ENCODE data around the gene ACAD9. TPM values are rescaled to one million over a fixed set of nuclear protein-coding genes. Genes with fewer than 3 reads are reported as not detected.
"Not testable (repeated sequence)": the region's sequence is repeated elsewhere in the genome, so short reads cannot be mapped to it uniquely, and the experiment has no call there.

The ACAD9 gene
- total and polyA plus RNA-seq, 9 of the 15 experiments (the other 6 are each of a cell fraction or from before 2014, with no cell fraction given): 10.2 to 32.6 (median 22.8) TPM

- H3K27me3 ChIP-seq (ENCODE audit: control insufficient read depth in 2 of 2, insufficient read depth in 2 of 2, low read length in 2 of 2); H3K9ac ChIP-seq (ENCODE audit: insufficient read depth in 1 of 2, low read depth in 2 of 2, low read length in 2 of 2); FAIRE-seq; H3K79me2 ChIP-seq (ENCODE audit: control insufficient read depth, insufficient read depth, low read length); H3K9me3 ChIP-seq (replicated peaks; ENCODE audit: control insufficient read depth, insufficient read depth, low read depth, low read length); H4K20me1 ChIP-seq (replicated peaks; ENCODE audit: control insufficient read depth, insufficient read depth, low read length); CTCF ChIA-PET (ENCODE audit: low intra/inter-chr PET ratio); H3K4me3 ChIP-seq; BruUV-seq (replicated peaks); ATAC-seq; intact Hi-C loops (cut with micrococcal nuclease); H3K27ac ChIP-seq (ENCODE audit: extremely low read depth, low read depth, low read length); H3K36me3 ChIP-seq (ENCODE audit: control insufficient read depth, insufficient read depth, low read length); H3K4me2 ChIP-seq (ENCODE audit: insufficient read depth, low read length); in situ Hi-C loops (cut with MboI); DNase-seq (ENCODE audit: extremely low read depth in 1 of 4, low spot score in 3 of 4); H3K9me1 ChIP-seq (ENCODE audit: control insufficient read depth, insufficient read depth, low read length); H2AFZ ChIP-seq (ENCODE audit: low read depth, low read length); POLR2A ChIA-PET: not testable (repeated sequence)
- H3K4me1 ChIP-seq (replicated peaks in 1 of 2; ENCODE audit: control insufficient read depth in 2 of 2, insufficient read depth in 2 of 2, low read length in 2 of 2): peaks cover 0 to 18% of the 10 kb centered on the region in 2 experiments; a peak in 3 of 5 replicates
- WGBS (ENCODE audit: insufficient coverage, low coverage, missing lambda C conversion rate): 27% methylated on average over 3 of the region's 5 CpGs
Observed at GRCh38 chr3:128832979-128833378, 46.4 kb upstream of the ACAD9 start.

- no peak overlapping the region for H3K27ac ChIP-seq (ENCODE audit: extremely low read depth, low read depth, low read length)
- no peaks in the 10 kb centered on the region for H4K20me1 ChIP-seq (replicated peaks; ENCODE audit: control insufficient read depth, insufficient read depth, low read length)
- FAIRE-seq: no peak
- BruUV-seq (replicated peaks): no TSS peak
- no peaks in the 10 kb centered on the region for H3K9me1 ChIP-seq (ENCODE audit: control insufficient read depth, insufficient read depth, low read length)
- H3K9ac ChIP-seq (ENCODE audit: insufficient read depth in 1 of 2, low read depth in 2 of 2, low read length in 2 of 2): 0 out of 4 replicates have a peak overlapping the region, but pooled peaks of 1 of the 2 experiments have one; percentile 26
- H3K27me3 ChIP-seq (ENCODE audit: control insufficient read depth in 2 of 2, insufficient read depth in 2 of 2, low read length in 2 of 2): no peaks in the 10 kb centered on the region
- WGBS (ENCODE audit: insufficient coverage, low coverage, missing lambda C conversion rate): 55% methylated on average over 4 of the region's 4 CpGs
- no peaks in the 10 kb centered on the region for H3K36me3 ChIP-seq (ENCODE audit: control insufficient read depth, insufficient read depth, low read length)
- intact Hi-C loops (cut with micrococcal nuclease): no loop called here
- ChIA-PET CTCF (ENCODE audit: low intra/inter-chr PET ratio) (no interaction called here), POLR2A (interaction anchor here (0.6 kb wide), 1 partner anchor 12 kb away, joined by 3 read pairs; no protein-coding TSS in a partner anchor)
- no peak for DNase-seq (ENCODE audit: extremely low read depth in 1 of 4, low spot score in 3 of 4)
- in situ Hi-C loops (cut with MboI): no loop called here
- H3K4me3 ChIP-seq: no peak overlapping the region
- no peaks in the 10 kb centered on the region for H3K79me2 ChIP-seq (ENCODE audit: control insufficient read depth, insufficient read depth, low read length)
- H3K4me1 ChIP-seq (replicated peaks in 1 of 2; ENCODE audit: control insufficient read depth in 2 of 2, insufficient read depth in 2 of 2, low read length in 2 of 2): peaks cover 0 to 9% of the 10 kb centered on the region in 2 experiments; a peak in 3 of 5 replicates
- ATAC-seq: no peak
- H3K9me3 ChIP-seq (replicated peaks; ENCODE audit: control insufficient read depth, insufficient read depth, low read depth, low read length): no peaks in the 10 kb centered on the region
- no peak overlapping the region for H3K4me2 ChIP-seq (ENCODE audit: insufficient read depth, low read length)
- TF ChIP-seq L3MBTL2 (IDR thresholded peaks at IDR 0.05): no peak
- peak; percentile 30; the same call in 1 of the 2 replicates for TF ChIP-seq KLF16 (IDR thresholded peaks at IDR 0.05)
- peak; percentile 61 for TF ChIP-seq REST (IDR thresholded peaks at IDR 0.05; ENCODE audit: borderline replicate concordance)
- no peak for TF ChIP-seq REST (CRISPR knock-in tag; IDR thresholded peaks at IDR 0.05; ENCODE audit: low read depth)
- no peak overlapping the region for H2AFZ ChIP-seq (ENCODE audit: low read depth, low read length)
Observed at GRCh38 chr3:128835096-128835495, 44.3 kb upstream of the ACAD9 start.
